ENCODE results near the gene DCBLD2. TPM values are rescaled to one million over a fixed set of nuclear protein-coding genes. Genes with fewer than 3 reads are reported as not detected.

DCBLD2 gene
- total RNA-seq, 3 donors from 2014 or later (not counting 1 experiment from before 2014, with no cell fraction given): 0.66 to 0.99 (median 0.90) TPM

DNA sequence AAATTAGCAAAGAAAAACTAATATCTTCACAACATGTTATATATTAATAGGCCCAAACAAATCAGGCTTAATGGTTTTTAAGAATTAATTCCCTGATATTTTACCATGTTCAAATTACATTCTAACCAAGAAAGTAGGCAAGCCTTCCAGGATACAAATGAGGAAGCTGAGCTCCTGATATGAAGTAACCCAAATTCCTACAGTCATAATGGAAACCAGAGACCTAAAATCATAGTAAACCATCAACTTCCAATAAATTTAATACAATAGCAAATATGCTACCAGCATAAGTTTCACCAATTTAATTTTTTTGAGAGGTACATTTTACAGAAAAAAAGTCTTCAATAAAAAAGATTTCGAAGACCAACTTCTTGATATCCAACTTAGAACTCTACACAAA lies 3.8 kb downstream of the DCBLD2 start:
- no CpG with 5 or more reads among the region's 1 CpG for WGBS (ENCODE audit: insufficient coverage)
- H3K27ac ChIP-seq (ENCODE audit: low read length): no peak overlapping the region
- H3K9me3 ChIP-seq (ENCODE audit: control insufficient read depth, insufficient read depth, low read length): no peaks in the 10 kb centered on the region
- Mint-ChIP-seq H3K27me3 (ENCODE audit: low read depth in 2 of 2) (peaks cover 2 to 9% of the 10 kb centered on the region in 2 donors), H3K9me3 (no peaks in the 10 kb centered on the region), H3K4me1 (peaks cover 9 to 20% of the 10 kb centered on the region in 2 donors), H3K4me3 (no peak overlapping the region), H3K27ac (no peak overlapping the region), H3K36me3 (no peaks in the 10 kb centered on the region)
- DNase-seq (no peak), ATAC-seq (no peak)
- peaks cover 6% of the 10 kb centered on the region for H3K27me3 ChIP-seq (ENCODE audit: control insufficient read depth, insufficient read depth, low read length)
- H3K4me3 ChIP-seq (ENCODE audit: low read length): no peak overlapping the region
- no peak for TF ChIP-seq CTCF (IDR thresholded peaks at IDR 0.05)
- intact Hi-C loops (cut with micrococcal nuclease): no loop called here
- H3K36me3 ChIP-seq (ENCODE audit: control insufficient read depth, insufficient read depth, low read length): no peaks in the 10 kb centered on the region
- H3K4me1 ChIP-seq (ENCODE audit: control insufficient read depth, insufficient read depth, low read length): peaks cover 11% of the 10 kb centered on the region

DNA sequence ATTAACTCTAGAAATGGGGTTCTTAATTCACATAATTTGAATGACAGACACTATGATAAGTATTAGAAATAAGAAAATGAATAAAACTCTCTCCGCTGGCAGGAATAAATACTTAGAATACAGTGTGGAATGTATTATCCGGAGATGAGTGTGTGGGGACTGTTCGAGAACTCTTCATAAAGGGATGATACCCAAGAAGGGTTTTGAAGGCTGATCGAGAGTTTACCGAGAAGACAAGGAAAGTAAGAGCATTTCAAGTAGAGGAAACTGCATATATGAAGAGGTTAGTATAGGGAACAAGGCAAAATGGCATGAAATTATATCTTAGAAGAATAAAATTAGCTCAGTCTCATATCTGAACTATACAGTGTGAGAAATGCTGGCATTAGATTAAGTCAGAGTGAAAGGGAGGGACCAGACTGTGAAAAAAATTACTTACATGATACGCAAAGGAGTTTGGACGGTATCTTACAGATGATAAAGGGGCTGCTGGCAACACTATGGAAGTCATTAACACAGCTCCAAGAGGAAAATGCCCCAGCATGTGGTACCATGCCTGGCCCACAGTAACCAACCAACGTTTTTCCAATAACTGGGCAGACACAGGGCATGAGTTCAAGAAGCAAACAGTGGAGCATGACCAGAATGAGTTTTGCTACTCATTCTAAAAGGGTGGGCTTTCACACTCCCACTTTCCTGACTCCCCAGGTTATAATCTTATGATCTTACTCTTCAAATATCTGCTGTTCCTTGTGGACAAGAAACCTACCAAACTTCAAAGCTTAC lies 6.5 kb downstream of the DCBLD2 start:
- Mint-ChIP-seq H3K36me3 (no peaks in the 10 kb centered on the region), H3K4me3 (no peak overlapping the region), H3K4me1 (no peaks in the 10 kb centered on the region), H3K9me3 (no peaks in the 10 kb centered on the region), H3K27me3 (ENCODE audit: low read depth in 2 of 2) (peaks cover 4 to 9% of the 10 kb centered on the region in 2 donors), H3K27ac (no peak overlapping the region)
- H3K27me3 ChIP-seq (ENCODE audit: control insufficient read depth, insufficient read depth, low read length): no peaks in the 10 kb centered on the region
- intact Hi-C loops (cut with micrococcal nuclease): no loop called here
- H3K4me1 ChIP-seq (ENCODE audit: control insufficient read depth, insufficient read depth, low read length): no peaks in the 10 kb centered on the region
- no peak overlapping the region for H3K4me3 ChIP-seq (ENCODE audit: low read length)
- H3K36me3 ChIP-seq (ENCODE audit: control insufficient read depth, insufficient read depth, low read length): no peaks in the 10 kb centered on the region
- no peak overlapping the region for H3K27ac ChIP-seq (ENCODE audit: low read length)
- H3K9me3 ChIP-seq (ENCODE audit: control insufficient read depth, insufficient read depth, low read length): no peaks in the 10 kb centered on the region
- DNase-seq (no peak), ATAC-seq (no peak)
- no peak for TF ChIP-seq CTCF (IDR thresholded peaks at IDR 0.05)
- WGBS (ENCODE audit: insufficient coverage): 89% methylated on average over 8 of the region's 8 CpGs

DNA sequence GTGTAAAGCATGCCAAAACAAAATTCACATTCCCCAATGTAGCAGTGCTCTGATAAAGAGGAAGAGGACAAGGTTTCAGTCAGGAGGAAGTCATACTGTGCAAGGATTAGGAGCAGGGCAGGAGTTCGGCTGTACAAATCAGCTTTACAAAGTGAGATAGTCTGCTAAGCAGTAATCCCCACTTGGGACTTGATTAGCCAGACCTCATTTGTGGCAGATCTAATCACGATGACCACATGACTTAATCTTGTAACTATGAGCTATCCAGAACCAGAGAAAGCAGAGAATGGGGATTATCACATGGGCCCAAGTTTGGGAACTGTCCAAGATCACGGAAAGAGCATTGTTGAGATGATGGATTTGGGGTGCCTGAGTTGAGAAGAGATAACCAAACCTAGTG lies 7.8 kb downstream of the DCBLD2 start:
- Histone ChIP-seq H3K27me3 (ENCODE audit: control insufficient read depth, insufficient read depth, low read length) (no peaks in the 10 kb centered on the region), H3K4me3 (ENCODE audit: low read length) (no peak overlapping the region), H3K9me3 (ENCODE audit: control insufficient read depth, insufficient read depth, low read length) (no peaks in the 10 kb centered on the region), H3K27ac (ENCODE audit: low read length) (no peak overlapping the region), H3K4me1 (ENCODE audit: control insufficient read depth, insufficient read depth, low read length) (no peaks in the 10 kb centered on the region), H3K36me3 (ENCODE audit: control insufficient read depth, insufficient read depth, low read length) (no peaks in the 10 kb centered on the region)
- Mint-ChIP-seq H3K4me3 (no peak overlapping the region), H3K36me3 (no peaks in the 10 kb centered on the region), H3K27me3 (ENCODE audit: low read depth in 2 of 2) (peaks cover 4 to 7% of the 10 kb centered on the region in 2 donors), H3K27ac (no peak overlapping the region), H3K9me3 (no peaks in the 10 kb centered on the region), H3K4me1 (no peaks in the 10 kb centered on the region)
- WGBS (ENCODE audit: insufficient coverage): 49% methylated on average over 3 of the region's 3 CpGs
- DNase-seq (no peak), ATAC-seq (no peak)
- intact Hi-C loops (cut with micrococcal nuclease): no loop called here
- no peak for TF ChIP-seq CTCF (IDR thresholded peaks at IDR 0.05)

GRCh38 chr3:98892263-98892662 lies 9.2 kb downstream of the DCBLD2 start:
- no peaks in the 10 kb centered on the region for H3K27me3 ChIP-seq (ENCODE audit: control insufficient read depth, insufficient read depth, low read length)
- DNase-seq (no peak), ATAC-seq (no peak)
- H3K27ac ChIP-seq (ENCODE audit: low read length): no peak overlapping the region
- H3K4me3 Mint-ChIP-seq: no peak overlapping the region
- H3K4me1 Mint-ChIP-seq: no peaks in the 10 kb centered on the region
- no peaks in the 10 kb centered on the region for H3K36me3 ChIP-seq (ENCODE audit: control insufficient read depth, insufficient read depth, low read length)
- H3K4me3 ChIP-seq (ENCODE audit: low read length): no peak overlapping the region
- TF ChIP-seq CTCF (IDR thresholded peaks at IDR 0.05): no peak
- H3K9me3 Mint-ChIP-seq: no peaks in the 10 kb centered on the region
- H3K4me1 ChIP-seq (ENCODE audit: control insufficient read depth, insufficient read depth, low read length): no peaks in the 10 kb centered on the region
- peaks cover 4 to 7% of the 10 kb centered on the region in 2 donors for H3K27me3 Mint-ChIP-seq (ENCODE audit: low read depth in 2 of 2)
- intact Hi-C loops (cut with micrococcal nuclease): no loop called here
- no peaks in the 10 kb centered on the region for H3K36me3 Mint-ChIP-seq
- 92% methylated on average over 3 of the region's 3 CpGs for WGBS (ENCODE audit: insufficient coverage)
- no peaks in the 10 kb centered on the region for H3K9me3 ChIP-seq (ENCODE audit: control insufficient read depth, insufficient read depth, low read length)
- no peak overlapping the region for H3K27ac Mint-ChIP-seq

Measured in natural killer cell (primary cell).